Measurements from ENCODE around the gene GALE. TPM values are rescaled to one million over a fixed set of nuclear protein-coding genes. Genes with fewer than 3 reads are reported as not detected.
"Not testable (repeated sequence)": the region's sequence is repeated elsewhere in the genome, so short reads cannot be mapped to it uniquely, and the experiment has no call there.

GALE gene
- total RNA-seq, 3 donors from 2014 or later: 9.9 to 31.2 (median 28.2) TPM

DNA sequence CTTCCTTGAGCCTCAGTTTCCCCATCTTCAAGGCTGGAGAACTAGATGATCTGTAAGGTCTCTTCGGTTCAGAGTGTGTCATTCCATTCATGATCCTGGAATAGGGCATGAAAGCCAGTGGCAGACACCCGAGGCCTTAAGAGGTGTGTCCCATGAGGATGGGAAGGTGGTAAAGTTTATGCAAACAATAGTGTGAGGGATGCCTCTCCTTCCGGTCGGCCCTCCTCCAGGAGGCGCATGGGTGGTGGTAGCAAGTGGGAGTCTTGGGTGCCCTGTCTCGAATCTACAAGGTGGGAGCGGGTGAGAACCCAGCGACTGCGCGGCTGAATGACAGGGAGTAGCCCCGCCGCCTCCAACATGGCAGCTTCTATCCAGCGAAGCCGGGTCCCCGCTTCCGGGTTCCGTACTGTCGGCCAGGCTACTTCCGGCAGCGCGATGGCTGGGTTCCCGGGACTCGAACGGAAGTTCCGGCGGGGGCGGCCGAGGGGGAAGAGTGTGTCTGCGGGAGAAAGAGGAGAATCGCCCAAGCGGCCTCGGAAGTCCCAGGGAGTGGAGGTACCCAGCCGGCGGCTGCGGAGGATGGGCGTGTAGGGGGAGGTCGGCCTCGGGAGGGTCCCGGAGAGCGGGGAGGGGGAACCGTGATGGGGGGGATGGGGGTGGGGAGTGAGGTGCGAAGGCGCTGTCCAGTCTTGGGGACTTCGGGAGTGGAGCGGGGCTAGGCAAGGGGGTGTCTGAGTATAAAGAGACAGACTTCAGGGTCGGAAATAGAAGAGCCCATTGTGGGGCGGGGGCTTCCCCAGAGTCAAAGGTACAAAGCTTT is 9.6 kb downstream of the GALE start, which contains the start of gene LYPLA2:
Gene LYPLA2, plus strand, starts transcription at position 450 of the 820 bp plus-strand sequence. CDS start 1,538 bp downstream, outside the sequence.
- Histone ChIP-seq H3K4me1 (peaks cover 0 to 14% of the 10 kb centered on the region in 2 donors), H3K27ac (peak within 1 kb of the TSS; percentile 82 to 89), H3K36me3 (no peaks in the 10 kb centered on the region), H3K27me3 (no peaks in the 10 kb centered on the region), H3K4me3 (peak within 1 kb of the TSS; percentile 70 to 94 (median 85)), H3K9me3 (no peaks in the 10 kb centered on the region)
- intact Hi-C loops (cut with DNase I; ENCODE audit: low total_unique reads): no loop called here
- DNase-seq (ENCODE audit: low spot score in 2 of 2): peak; percentile 91 to 95
- peak; percentile 59 to 69 (median 68) for TF ChIP-seq POLR2AphosphoS5 (IDR thresholded peaks at IDR 0.05)
- no peak for TF ChIP-seq POLR2A (IDR thresholded peaks at IDR 0.05)
- TF ChIP-seq, protein P1, sequence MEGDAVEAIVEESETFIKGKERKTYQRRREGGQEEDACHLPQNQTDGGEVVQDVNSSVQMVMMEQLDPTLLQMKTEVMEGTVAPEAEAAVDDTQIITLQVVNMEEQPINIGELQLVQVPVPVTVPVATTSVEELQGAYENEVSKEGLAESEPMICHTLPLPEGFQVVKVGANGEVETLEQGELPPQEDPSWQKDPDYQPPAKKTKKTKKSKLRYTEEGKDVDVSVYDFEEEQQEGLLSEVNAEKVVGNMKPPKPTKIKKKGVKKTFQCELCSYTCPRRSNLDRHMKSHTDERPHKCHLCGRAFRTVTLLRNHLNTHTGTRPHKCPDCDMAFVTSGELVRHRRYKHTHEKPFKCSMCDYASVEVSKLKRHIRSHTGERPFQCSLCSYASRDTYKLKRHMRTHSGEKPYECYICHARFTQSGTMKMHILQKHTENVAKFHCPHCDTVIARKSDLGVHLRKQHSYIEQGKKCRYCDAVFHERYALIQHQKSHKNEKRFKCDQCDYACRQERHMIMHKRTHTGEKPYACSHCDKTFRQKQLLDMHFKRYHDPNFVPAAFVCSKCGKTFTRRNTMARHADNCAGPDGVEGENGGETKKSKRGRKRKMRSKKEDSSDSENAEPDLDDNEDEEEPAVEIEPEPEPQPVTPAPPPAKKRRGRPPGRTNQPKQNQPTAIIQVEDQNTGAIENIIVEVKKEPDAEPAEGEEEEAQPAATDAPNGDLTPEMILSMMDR (IDR thresholded peaks at IDR 0.05): no peak

DNA sequence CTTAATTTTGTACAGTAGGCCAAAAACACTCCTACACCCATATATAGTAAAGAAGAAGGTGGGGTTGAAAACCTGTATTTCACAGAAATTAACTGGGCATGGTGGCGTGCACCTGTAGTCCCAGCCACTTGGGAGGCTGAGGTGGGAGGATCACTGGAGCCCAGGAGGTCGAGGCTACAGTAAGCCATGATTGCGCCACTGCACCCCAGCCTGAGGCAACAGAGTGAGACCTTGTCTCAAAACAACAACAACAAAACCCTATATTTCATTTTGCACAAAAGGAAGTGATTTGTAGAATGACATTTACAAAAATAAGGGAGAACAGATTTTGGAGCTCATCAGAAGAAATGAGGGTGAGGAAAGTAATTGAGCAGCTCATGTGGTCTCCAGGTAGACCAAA is 11.9 kb downstream of the GALE start:
- TF ChIP-seq, protein P1 (IDR thresholded peaks at IDR 0.05): no peak
- TF ChIP-seq POLR2A (IDR thresholded peaks at IDR 0.05) (no peak), POLR2AphosphoS5 (IDR thresholded peaks at IDR 0.05) (no peak)
- H3K27me3 ChIP-seq: no peaks in the 10 kb centered on the region
- H3K27ac ChIP-seq: no peak overlapping the region
- no peaks in the 10 kb centered on the region for H3K36me3 ChIP-seq
- H3K4me1 ChIP-seq: peaks cover 0 to 14% of the 10 kb centered on the region in 2 donors
- intact Hi-C loops (cut with DNase I; ENCODE audit: low total_unique reads): no loop called here
- no peak for DNase-seq (ENCODE audit: low spot score in 2 of 2)
- H3K4me3 ChIP-seq: no peak overlapping the region
- no peaks in the 10 kb centered on the region for H3K9me3 ChIP-seq

DNA sequence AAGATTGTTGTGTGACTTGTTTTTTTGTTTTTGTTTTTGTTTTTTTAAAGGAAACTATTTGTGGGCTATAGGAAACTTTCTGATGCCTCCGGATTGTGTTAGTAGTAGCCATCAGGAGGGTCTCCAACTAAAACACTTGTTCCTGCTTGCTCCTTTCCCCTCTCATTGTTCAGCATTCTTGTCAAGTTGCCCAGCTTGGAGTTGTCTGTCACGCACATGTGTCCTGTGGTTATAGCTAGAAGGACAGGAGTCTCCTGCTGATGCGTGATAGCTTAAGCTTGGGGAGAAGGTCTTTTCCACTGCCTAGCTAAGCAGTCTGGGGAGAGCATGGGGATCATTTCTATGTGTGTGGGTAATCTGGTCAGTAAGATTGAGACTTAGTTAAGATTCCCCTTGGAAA is 12.9 kb downstream of the GALE start:
- H3K9me3 ChIP-seq: no peaks in the 10 kb centered on the region
- H3K36me3 ChIP-seq: no peaks in the 10 kb centered on the region
- H3K27me3 ChIP-seq: no peaks in the 10 kb centered on the region
- H3K4me1 ChIP-seq: peaks cover 0 to 13% of the 10 kb centered on the region in 2 donors
- H3K4me3 ChIP-seq: no peak overlapping the region
- no peak for DNase-seq (ENCODE audit: low spot score in 2 of 2)
- TF ChIP-seq, protein P1 (IDR thresholded peaks at IDR 0.05): no peak
- TF ChIP-seq POLR2AphosphoS5 (IDR thresholded peaks at IDR 0.05) (no peak), POLR2A (IDR thresholded peaks at IDR 0.05) (no peak)
- intact Hi-C loops (cut with DNase I; ENCODE audit: low total_unique reads): no loop called here
- H3K27ac ChIP-seq: no peak overlapping the region

GRCh38 chr1:23784846-23785245 is 15.7 kb downstream of the GALE start:
- no peak for DNase-seq (ENCODE audit: low spot score in 2 of 2)
- Histone ChIP-seq H3K4me1 (peaks cover 0 to 2% of the 10 kb centered on the region in 2 donors), H3K36me3 (no peaks in the 10 kb centered on the region), H3K27me3 (no peaks in the 10 kb centered on the region), H3K4me3 (no peak overlapping the region), H3K27ac (no peak overlapping the region), H3K9me3 (no peaks in the 10 kb centered on the region)
- TF ChIP-seq POLR2AphosphoS5 (IDR thresholded peaks at IDR 0.05) (no peak), POLR2A (IDR thresholded peaks at IDR 0.05) (no peak)
- TF ChIP-seq, protein P1 (IDR thresholded peaks at IDR 0.05): no peak
- intact Hi-C loops (cut with DNase I; ENCODE audit: low total_unique reads): no loop called here

GRCh38 chr1:23783141-23783540 is 17.4 kb downstream of the GALE start:
- H3K4me3 ChIP-seq; H3K27me3 ChIP-seq; DNase-seq (ENCODE audit: low spot score in 2 of 2); intact Hi-C loops (cut with DNase I; ENCODE audit: low total_unique reads); H3K27ac ChIP-seq; H3K36me3 ChIP-seq; H3K9me3 ChIP-seq: not testable (repeated sequence)
- H3K4me1 ChIP-seq: peaks cover 3 to 12% of the 10 kb centered on the region in 2 donors
